ENCODE data around the gene MBL2.

DNA sequence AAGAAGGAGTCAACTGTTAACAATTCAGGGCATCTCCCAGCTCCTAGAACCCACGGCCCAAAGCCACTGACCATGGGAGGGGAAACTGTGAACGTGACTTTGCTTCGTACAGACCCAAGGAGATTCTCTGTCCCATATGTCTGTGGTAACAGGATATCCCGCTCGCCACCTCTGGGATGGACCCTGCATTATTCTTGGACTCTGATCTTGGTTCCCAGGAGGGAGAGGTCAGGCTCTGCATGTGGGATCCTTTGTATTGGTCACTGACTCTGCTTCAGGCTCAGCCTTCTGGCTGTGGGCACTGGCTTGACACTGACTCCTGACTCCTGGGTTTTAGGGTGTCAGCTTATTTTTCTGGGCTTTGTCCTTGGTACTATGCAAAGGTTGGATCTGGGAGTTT is 13.5 kb upstream of the MBL2 start:
- TF ChIP-seq, protein P1, sequence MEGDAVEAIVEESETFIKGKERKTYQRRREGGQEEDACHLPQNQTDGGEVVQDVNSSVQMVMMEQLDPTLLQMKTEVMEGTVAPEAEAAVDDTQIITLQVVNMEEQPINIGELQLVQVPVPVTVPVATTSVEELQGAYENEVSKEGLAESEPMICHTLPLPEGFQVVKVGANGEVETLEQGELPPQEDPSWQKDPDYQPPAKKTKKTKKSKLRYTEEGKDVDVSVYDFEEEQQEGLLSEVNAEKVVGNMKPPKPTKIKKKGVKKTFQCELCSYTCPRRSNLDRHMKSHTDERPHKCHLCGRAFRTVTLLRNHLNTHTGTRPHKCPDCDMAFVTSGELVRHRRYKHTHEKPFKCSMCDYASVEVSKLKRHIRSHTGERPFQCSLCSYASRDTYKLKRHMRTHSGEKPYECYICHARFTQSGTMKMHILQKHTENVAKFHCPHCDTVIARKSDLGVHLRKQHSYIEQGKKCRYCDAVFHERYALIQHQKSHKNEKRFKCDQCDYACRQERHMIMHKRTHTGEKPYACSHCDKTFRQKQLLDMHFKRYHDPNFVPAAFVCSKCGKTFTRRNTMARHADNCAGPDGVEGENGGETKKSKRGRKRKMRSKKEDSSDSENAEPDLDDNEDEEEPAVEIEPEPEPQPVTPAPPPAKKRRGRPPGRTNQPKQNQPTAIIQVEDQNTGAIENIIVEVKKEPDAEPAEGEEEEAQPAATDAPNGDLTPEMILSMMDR (IDR thresholded peaks at IDR 0.05) = no peak
- no peak for TF ChIP-seq POLR2A (IDR thresholded peaks at IDR 0.05)
